ENCODE results near the gene MACROD2.

MACROD2 gene

GRCh38 chr20:14715400-14715799, 720.1 kb downstream of the MACROD2 start:
- no peak for TF ChIP-seq CTCF (IDR thresholded peaks at IDR 0.05; ENCODE audit: control extremely low read depth, extremely low read depth, low read depth, missing control alignments)
- ChIA-PET CTCF (interaction anchor here (0.8 to 1.0 kb wide), 2 partner anchors 10 to 16 kb away, joined by 3 read pairs; no protein-coding TSS in a partner anchor), POLR2A (no interaction called here)
- DNase-seq (ENCODE audit: extremely low spot score) = no peak

- DNase-seq (ENCODE audit: extremely low spot score) = no peak
- TF ChIP-seq CTCF (IDR thresholded peaks at IDR 0.05; ENCODE audit: control extremely low read depth, extremely low read depth, low read depth, missing control alignments) = no peak
- CTCF ChIA-PET = interaction anchor here (1.0 kb wide), 1 partner anchor 17 kb away, joined by 3 read pairs; no protein-coding TSS in a partner anchor
- POLR2A ChIA-PET = no interaction called here
Observed at GRCh38 chr20:14716351-14716801, 721.1 kb downstream of the MACROD2 start.

- ChIA-PET POLR2A (no interaction called here), CTCF (no interaction called here)
- peak; percentile 15 for DNase-seq (ENCODE audit: extremely low spot score)
- no peak for TF ChIP-seq CTCF (IDR thresholded peaks at IDR 0.05; ENCODE audit: control extremely low read depth, extremely low read depth, low read depth, missing control alignments)
Observed at GRCh38 chr20:14717134-14717999, 722.1 kb downstream of the MACROD2 start.

GRCh38 chr20:14720251-14720650, 724.9 kb downstream of the MACROD2 start:
- no peak for TF ChIP-seq CTCF (IDR thresholded peaks at IDR 0.05; ENCODE audit: control extremely low read depth, extremely low read depth, low read depth, missing control alignments)
- ChIA-PET POLR2A (no interaction called here), CTCF (no interaction called here)
- no peak for DNase-seq (ENCODE audit: extremely low spot score)

- ChIA-PET CTCF (interaction anchor here (0.9 to 1.5 kb wide), 2 partner anchors 11 to 312 kb away, joined by 3 read pairs; no protein-coding TSS in a partner anchor), POLR2A (no interaction called here)
- no peak for TF ChIP-seq CTCF (IDR thresholded peaks at IDR 0.05; ENCODE audit: control extremely low read depth, extremely low read depth, low read depth, missing control alignments)
- no peak for DNase-seq (ENCODE audit: extremely low spot score)
Observed at GRCh38 chr20:14721926-14722452, 726.7 kb downstream of the MACROD2 start.

GRCh38 chr20:14723614-14724013, 728.3 kb downstream of the MACROD2 start:
- no peak for TF ChIP-seq CTCF (IDR thresholded peaks at IDR 0.05; ENCODE audit: control extremely low read depth, extremely low read depth, low read depth, missing control alignments)
- ChIA-PET CTCF (interaction anchor here (1.5 kb wide), 1 partner anchor 10 kb away, joined by 3 read pairs; no protein-coding TSS in a partner anchor), POLR2A (no interaction called here)
- DNase-seq (ENCODE audit: extremely low spot score) = no peak
